NCI-H345 treated with DMSO at 0.1 percent for 48 hours (cell line): Measurements from ENCODE around the gene NPR2.

Source experiments
- DNase-seq: peaks from one replicate; lab custom pipeline; 2025; ENCODE audit not compliant: unreplicated experiment; lab: John Stamatoyannopoulos, UW

The NPR2 gene

GRCh38 chr9:35829084-35829763 is 37.8 kb downstream of the NPR2 start, which contains the start of gene TMEM8B:
TMEM8B (plus strand) TSS chr9:35829228; CDS start chr9:35829448, 220 bp downstream.
- peak; percentile 83 for DNase-seq

GRCh38 chr9:35829764-35830096 is 38.3 kb downstream of the NPR2 start:
- DNase-seq, result no peak

- no peak for DNase-seq
Measured at GRCh38 chr9:35831040-35831439, 39.6 kb downstream of the NPR2 start.

GRCh38 chr9:35832814-35833213 is 41.4 kb downstream of the NPR2 start:
- no peak for DNase-seq

- no peak for DNase-seq
Measured at GRCh38 chr9:35834260-35835215, 43.1 kb downstream of the NPR2 start.

GRCh38 chr9:35835216-35835632 is 43.8 kb downstream of the NPR2 start:
- DNase-seq, result no peak

- no peak for DNase-seq
Measured at GRCh38 chr9:35835766-35836165, 44.4 kb downstream of the NPR2 start.

GRCh38 chr9:35836595-35836994 is 45.2 kb downstream of the NPR2 start:
- DNase-seq, result no peak

- DNase-seq, result no peak
Measured at GRCh38 chr9:35839926-35840325, 48.5 kb downstream of the NPR2 start.

GRCh38 chr9:35840881-35841644 is 49.7 kb downstream of the NPR2 start:
- no peak for DNase-seq

GRCh38 chr9:35841645-35841900 is 50.2 kb downstream of the NPR2 start:
- no peak for DNase-seq

GRCh38 chr9:35842020-35842745 is 50.8 kb downstream of the NPR2 start:
- no peak for DNase-seq

- DNase-seq, result no peak
Measured at GRCh38 chr9:35842795-35843194, 51.4 kb downstream of the NPR2 start.

- no peak for DNase-seq
Measured at GRCh38 chr9:35844628-35845270, 53.4 kb downstream of the NPR2 start.

GRCh38 chr9:35845824-35846771 is 54.7 kb downstream of the NPR2 start:
- DNase-seq, result no peak

GRCh38 chr9:35847792-35848572 is 56.6 kb downstream of the NPR2 start:
- DNase-seq, result no peak

- DNase-seq, result no peak
Measured at GRCh38 chr9:35852267-35852815, 61.0 kb downstream of the NPR2 start.
